OCI-LY7 (cell line): Measurements from ENCODE around the gene KIF21B.

Experiments used
- CTCF ChIP-seq: fragments of 200-600 bp; sonication (generic); conservative IDR thresholded peaks from 2 replicates; pipeline ENCODE4 v1.5.1; 2014; ENCODE audit warnings: mild to moderate bottlenecking, antibody characterized with exemption, low read length, moderate library complexity, mixed read lengths
- EZH2phosphoT487 ChIP-seq: fragments of 200-600 bp; sonication (generic); IDR thresholded peaks from 2 replicates; pipeline ENCODE4 v1.6.1; 2018; ENCODE audit warnings: low read depth, borderline replicate concordance, mild to moderate bottlenecking, mixed run types, antibody characterized with exemption, low read length, moderate library complexity, mixed read lengths

DNA sequence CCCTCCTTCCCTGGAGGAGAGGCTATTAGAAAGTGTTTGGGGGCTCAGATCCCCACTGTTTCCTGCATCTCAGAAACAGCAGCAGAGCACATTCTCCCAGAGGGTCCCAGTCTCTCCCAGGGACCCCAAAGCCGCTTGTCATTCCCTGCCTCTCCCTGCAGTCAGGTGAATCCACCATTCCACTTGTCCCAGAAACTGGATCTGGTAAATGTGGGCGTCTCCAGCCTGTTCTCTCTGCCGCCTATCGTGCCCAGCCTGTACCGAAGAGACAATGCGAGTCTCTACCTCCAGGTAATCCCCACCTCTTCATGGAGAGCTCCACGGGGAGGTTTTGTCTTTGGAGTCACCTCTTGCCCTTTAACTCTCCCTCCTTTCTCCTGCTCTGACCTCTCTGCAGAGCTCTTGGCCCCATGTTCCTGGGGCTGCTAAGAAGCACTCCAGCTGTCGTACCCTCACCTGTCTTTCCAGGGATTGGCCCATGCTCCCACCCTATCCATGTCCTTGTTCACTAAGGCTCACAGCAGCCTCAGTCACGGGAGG, 101.9 kb downstream of the KIF21B start:
- TF ChIP-seq CTCF: no peak
- TF ChIP-seq EZH2phosphoT487: no peak
